HTR-8/SVneo (cell line): Measurements from ENCODE around the gene HK2.

Source experiments
- DNase-seq: peaks from one replicate; pipeline ENCODE4 v3.0.0; 2011; ENCODE audit warnings: low spot score, mixed read lengths; ENCODE audit not compliant: insufficient read length
- FAIRE-seq: peaks from 2 replicates; lab custom pipeline; 2011; peaks lifted over from hg19 to GRCh38; lab: Jason Lieb, UNC

Gene HK2

DNA sequence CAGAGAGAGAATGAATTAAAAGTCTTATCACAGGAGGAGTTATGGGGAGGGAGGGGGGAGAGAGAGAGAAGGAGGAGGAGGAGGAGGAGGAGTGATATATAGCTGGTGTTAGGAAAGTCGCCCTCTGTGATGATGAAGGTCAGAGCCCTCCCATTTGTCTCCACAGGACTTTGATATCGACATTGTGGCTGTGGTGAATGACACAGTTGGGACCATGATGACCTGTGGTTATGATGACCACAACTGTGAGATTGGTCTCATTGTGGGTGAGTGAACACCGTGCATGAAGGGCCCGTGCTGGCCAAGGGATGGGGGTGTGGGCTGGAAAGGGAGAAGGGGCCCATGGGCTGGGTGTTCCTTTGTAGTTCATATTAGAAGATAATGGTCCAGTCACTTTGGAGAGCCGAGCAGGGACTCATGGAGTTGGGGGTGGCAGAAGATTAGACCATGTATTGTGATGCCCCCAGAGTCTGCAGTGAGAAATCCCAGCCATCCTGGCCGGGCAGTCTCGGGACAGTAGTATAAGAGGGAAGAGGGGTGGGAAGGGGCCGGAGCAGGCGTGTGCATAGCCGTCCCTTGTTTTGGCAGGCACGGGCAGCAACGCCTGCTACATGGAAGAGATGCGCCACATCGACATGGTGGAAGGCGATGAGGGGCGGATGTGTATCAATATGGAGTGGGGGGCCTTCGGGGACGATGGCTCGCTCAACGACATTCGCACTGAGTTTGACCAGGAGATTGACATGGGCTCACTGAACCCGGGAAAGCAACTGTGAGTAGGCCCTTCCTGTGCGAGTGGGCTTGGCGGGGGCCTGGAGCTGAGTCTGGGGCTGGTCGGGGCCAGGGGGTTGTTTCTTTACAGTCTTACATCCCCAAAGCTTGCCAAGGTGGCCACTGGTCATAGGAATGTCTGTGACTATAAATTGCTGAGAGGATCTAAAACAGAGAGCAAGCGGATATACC is 40.0 kb downstream of the HK2 start:
- FAIRE-seq (no peak), DNase-seq (no peak)

DNA sequence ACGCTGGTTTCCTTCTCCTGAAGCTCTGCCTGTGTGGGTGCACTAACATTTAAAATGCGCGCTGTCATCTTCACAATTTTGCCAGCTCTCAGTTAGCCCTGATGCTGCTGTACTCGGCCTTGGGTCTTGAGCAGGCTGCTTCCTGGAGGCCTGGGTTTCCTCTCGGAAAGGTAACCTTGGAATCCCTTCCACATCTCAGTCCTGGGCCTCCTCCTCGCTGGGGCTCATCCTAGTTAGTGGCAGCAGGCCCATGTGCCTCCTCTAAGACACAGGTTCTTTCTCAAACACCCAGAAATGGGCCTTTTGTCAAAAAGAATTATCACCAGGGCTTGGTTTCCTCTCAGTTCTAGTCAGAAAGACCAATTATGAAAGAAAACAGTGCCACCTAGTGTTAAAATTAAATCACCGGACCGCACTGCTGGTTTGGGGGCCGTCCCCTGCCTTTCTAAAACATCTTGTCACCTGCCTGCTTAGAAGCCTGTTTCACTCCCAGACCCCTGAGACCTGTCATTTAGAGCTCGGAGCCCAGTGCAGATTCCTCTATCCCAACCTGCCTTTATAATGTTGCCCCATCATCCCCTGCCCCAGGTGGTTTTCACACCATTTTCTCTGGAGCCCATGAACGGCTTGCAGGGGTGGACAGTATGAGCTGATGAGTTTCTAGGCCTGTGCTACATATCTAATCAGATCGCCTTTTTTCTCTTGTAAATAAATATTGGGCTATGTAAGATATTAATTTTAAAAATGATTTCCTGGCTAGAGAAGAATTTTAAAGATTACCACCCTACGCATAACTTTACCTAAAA is 42.4 kb downstream of the HK2 start:
- FAIRE-seq (no peak), DNase-seq (peak; percentile 77)

GRCh38 chr2:74877376-74877775 is 43.4 kb downstream of the HK2 start:
- FAIRE-seq = no peak
- no peak for DNase-seq

DNA sequence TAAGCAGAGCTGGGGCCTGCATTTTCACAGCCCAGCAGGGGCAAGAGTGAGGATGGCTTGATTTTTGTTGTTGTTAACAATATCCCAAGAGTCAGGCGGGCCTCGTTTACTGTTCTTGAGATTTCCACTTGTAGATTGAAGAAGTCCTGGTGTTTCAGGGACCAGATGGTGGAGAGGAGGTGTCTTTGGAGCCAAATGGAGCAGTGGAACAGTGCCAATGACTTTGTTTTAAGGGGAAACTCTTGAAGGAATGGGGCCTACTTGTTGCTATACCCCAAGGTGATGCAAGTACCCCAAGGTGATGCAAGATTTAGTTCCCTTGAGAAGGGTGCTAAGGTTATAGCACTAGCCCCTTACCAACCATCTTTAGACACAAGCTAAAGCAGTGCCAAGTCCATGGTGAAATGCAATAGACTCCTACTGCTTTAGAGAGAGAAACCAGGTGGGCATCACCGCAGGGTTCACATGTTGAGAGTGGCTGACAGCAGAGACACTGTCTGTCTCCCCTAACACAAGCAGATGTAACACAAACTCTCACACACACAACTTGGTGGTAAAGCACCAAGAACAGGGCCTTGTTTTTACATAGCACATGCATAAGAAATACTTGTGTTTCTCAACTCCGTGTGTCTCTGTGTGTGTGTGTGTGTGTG is 44.0 kb downstream of the HK2 start:
- FAIRE-seq (no peak), DNase-seq (no peak)

GRCh38 chr2:74878551-74878950 is 44.6 kb downstream of the HK2 start:
- FAIRE-seq (no peak), DNase-seq (no peak)

- FAIRE-seq = no peak
- no peak for DNase-seq
These were observed 46.3 kb downstream of the HK2 start for GRCh38 chr2:74880054-74880728.

GRCh38 chr2:74881176-74881575 is 47.2 kb downstream of the HK2 start:
- FAIRE-seq = no peak

GRCh38 chr2:74881626-74882298 is 47.8 kb downstream of the HK2 start:
- no peak for FAIRE-seq

More at GRCh38 chr2:74881176-74881575, 47.2 kb downstream of the HK2 start:
- no peak for DNase-seq

GRCh38 chr2:74882299-74882687 is 48.4 kb downstream of the HK2 start:
- DNase-seq (no peak), FAIRE-seq (no peak)

More at GRCh38 chr2:74881626-74882298, 47.8 kb downstream of the HK2 start:
- DNase-seq = no peak

DNA sequence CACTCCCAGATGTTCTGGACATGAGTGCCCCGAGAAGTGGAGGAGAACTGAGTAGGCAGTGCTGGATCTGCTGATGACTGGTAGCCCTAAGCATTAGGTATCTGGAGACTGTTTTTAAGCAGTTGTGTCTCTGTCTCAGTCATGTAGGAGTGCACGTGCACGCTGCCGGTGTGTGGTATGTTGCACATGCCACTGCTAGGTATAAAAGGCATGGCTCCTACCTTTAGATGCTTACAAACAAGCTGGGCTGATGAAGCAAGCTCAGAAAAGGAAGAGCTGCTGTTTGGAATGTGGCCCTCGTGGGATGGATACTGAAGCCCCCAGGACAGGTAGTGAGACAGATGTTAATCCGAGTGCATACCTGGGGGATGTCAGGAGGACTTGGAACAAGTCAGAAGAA is 49.1 kb downstream of the HK2 start:
- DNase-seq (no peak), FAIRE-seq (no peak)

- no peak for FAIRE-seq
- DNase-seq = no peak
These were observed 50.3 kb downstream of the HK2 start for GRCh38 chr2:74884118-74884762.

- FAIRE-seq (no peak), DNase-seq (no peak)
These were observed 50.9 kb downstream of the HK2 start for GRCh38 chr2:74884866-74885265.

DNA sequence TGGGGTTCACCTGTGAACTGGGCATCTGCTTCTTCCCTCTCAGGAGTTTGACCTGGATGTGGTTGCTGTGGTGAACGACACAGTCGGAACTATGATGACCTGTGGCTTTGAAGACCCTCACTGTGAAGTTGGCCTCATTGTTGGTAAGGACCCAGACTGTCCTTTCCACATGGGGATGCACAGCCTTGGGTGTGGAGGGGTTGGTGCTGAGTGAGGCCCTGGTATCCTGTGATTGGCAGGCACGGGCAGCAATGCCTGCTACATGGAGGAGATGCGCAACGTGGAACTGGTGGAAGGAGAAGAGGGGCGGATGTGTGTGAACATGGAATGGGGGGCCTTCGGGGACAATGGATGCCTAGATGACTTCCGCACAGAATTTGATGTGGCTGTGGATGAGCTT is 52.3 kb downstream of the HK2 start:
- peak; percentile 82 for FAIRE-seq

DNA sequence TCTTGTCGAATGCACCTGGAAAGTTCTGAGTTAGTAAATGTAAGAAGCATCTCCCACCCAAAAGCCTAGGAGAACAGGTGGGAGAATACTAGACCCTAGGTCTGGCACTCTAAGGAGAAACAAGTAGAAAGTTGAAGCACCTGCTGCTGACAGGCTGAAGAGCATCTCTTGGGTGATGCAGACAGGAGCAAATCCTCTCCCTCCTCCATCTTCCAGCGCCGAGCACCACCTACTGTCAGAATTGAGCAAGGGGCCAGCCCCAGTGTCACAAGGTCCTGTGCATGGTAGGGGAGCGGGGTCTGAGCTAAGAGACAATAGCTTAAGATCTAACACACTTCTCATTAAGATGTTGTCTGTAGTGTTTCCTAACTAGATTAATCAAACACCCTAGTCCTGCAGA is 52.9 kb downstream of the HK2 start:
- FAIRE-seq (peak; percentile 71), DNase-seq (no peak)

More for the DNA sequence above, 52.3 kb downstream of the HK2 start:
- no peak for DNase-seq

DNA sequence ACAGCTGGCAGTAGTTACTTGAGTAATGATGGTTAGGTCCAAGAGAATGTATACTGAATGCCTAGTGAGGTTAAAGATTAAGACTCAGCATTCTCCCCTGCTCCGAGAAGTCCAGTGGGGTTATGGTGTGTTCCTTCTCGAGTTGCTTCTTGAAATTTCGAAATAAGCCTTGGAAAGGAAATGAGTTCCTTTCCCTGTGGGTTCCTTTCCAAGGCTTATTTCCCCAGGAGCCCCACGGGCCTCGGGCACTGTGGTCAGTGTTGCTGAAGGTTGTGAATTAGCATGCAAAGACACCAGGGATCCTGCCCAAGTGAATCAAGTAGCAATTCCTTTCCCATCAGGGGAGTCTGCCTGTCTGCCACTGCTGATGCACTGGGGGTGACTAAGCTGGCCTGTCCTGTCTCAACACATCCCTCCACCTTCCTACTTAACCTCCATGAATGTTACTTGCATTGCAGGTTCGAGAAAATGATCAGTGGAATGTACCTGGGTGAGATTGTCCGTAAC is 53.6 kb downstream of the HK2 start:
- DNase-seq = no peak
- peak; percentile 85 for FAIRE-seq

- FAIRE-seq (peak; percentile 38), DNase-seq (no peak)
These were observed 54.2 kb downstream of the HK2 start for GRCh38 chr2:74887960-74888700.

DNA sequence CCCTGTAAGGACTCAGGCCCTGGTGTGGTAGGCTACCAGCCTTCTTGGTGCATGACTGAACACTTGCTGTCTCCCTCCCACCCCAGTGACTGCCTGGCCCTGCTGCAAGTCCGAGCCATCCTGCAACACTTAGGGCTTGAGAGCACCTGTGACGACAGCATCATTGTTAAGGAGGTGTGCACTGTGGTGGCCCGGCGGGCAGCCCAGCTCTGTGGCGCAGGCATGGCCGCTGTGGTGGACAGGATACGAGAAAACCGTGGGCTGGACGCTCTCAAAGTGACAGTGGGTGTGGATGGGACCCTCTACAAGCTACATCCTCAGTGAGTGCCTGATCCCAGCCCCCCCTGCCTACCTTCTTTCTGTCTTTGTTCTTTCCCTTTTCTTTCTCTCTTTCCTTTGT is 55.2 kb downstream of the HK2 start:
- DNase-seq (no peak), FAIRE-seq (no peak)

GRCh38 chr2:74890711-74891110 is 56.8 kb downstream of the HK2 start:
- DNase-seq (no peak), FAIRE-seq (no peak)
